ENCODE data around the gene C10orf53. TPM values are rescaled to one million over a fixed set of nuclear protein-coding genes. Genes with fewer than 3 reads are reported as not detected.

C10orf53 gene
- total RNA-seq, 1 donor from 2014 or later, result not detected

GRCh38 chr10:49662169-49662830 is 17.2 kb upstream of the C10orf53 start:
- ATAC-seq (no peak), DNase-seq (no peak)
- intact Hi-C loops (cut with DNase I), result no loop called here
- Histone ChIP-seq H3K4me3 (no peak overlapping the region), H3K4me1 (no peaks in the 10 kb centered on the region), H3K36me3 (no peaks in the 10 kb centered on the region), H3K27me3 (ENCODE audit: low read depth) (no peaks in the 10 kb centered on the region), H3K9me3 (peaks cover 7% of the 10 kb centered on the region), H3K27ac (no peak overlapping the region)
- TF ChIP-seq CTCF (IDR thresholded peaks at IDR 0.05), result no peak

GRCh38 chr10:49663596-49663995 is 15.9 kb upstream of the C10orf53 start:
- peaks cover 7% of the 10 kb centered on the region for H3K9me3 ChIP-seq
- no peak overlapping the region for H3K27ac ChIP-seq
- intact Hi-C loops (cut with DNase I), result no loop called here
- H3K36me3 ChIP-seq, result no peaks in the 10 kb centered on the region
- TF ChIP-seq CTCF (IDR thresholded peaks at IDR 0.05), result no peak
- ATAC-seq (no peak), DNase-seq (no peak)
- H3K4me3 ChIP-seq, result no peak overlapping the region
- H3K27me3 ChIP-seq (ENCODE audit: low read depth), result no peaks in the 10 kb centered on the region
- H3K4me1 ChIP-seq, result no peaks in the 10 kb centered on the region

GRCh38 chr10:49664006-49664841 is 15.2 kb upstream of the C10orf53 start:
- peaks cover 7% of the 10 kb centered on the region for H3K9me3 ChIP-seq
- TF ChIP-seq CTCF (IDR thresholded peaks at IDR 0.05), result no peak
- no peaks in the 10 kb centered on the region for H3K4me1 ChIP-seq
- H3K27ac ChIP-seq, result no peak overlapping the region
- ATAC-seq (no peak), DNase-seq (no peak)
- H3K27me3 ChIP-seq (ENCODE audit: low read depth), result no peaks in the 10 kb centered on the region
- no peak overlapping the region for H3K4me3 ChIP-seq
- intact Hi-C loops (cut with DNase I), result no loop called here
- no peaks in the 10 kb centered on the region for H3K36me3 ChIP-seq

- ATAC-seq, result no peak
- Histone ChIP-seq H3K9me3 (peaks cover 5% of the 10 kb centered on the region), H3K27ac (no peak overlapping the region), H3K4me3 (no peak overlapping the region), H3K36me3 (no peaks in the 10 kb centered on the region), H3K27me3 (ENCODE audit: low read depth) (no peaks in the 10 kb centered on the region), H3K4me1 (no peaks in the 10 kb centered on the region)
- no peak for TF ChIP-seq CTCF (IDR thresholded peaks at IDR 0.05)
- intact Hi-C loops (cut with DNase I), result no loop called here
- no peak for DNase-seq
These were observed 14.6 kb upstream of the C10orf53 start for GRCh38 chr10:49664842-49665355.

- no peaks in the 10 kb centered on the region for H3K4me1 ChIP-seq
- no peaks in the 10 kb centered on the region for H3K27me3 ChIP-seq (ENCODE audit: low read depth)
- H3K36me3 ChIP-seq, result no peaks in the 10 kb centered on the region
- H3K4me3 ChIP-seq, result no peak overlapping the region
- intact Hi-C loops (cut with DNase I), result no loop called here
- no peak for ATAC-seq
- no peak overlapping the region for H3K27ac ChIP-seq
- no peak for DNase-seq
- no peaks in the 10 kb centered on the region for H3K9me3 ChIP-seq
- TF ChIP-seq CTCF (IDR thresholded peaks at IDR 0.05), result no peak
These were observed 13.3 kb upstream of the C10orf53 start for GRCh38 chr10:49666054-49666615.
